NCI-H510A treated with DMSO at 0.1 percent for 48 hours (cell line): ENCODE measurements around the gene USP24.
"Not testable (repeated sequence)": the region's sequence is repeated elsewhere in the genome, so short reads cannot be mapped to it uniquely, and the experiment has no call there.

Source experiments
- DNase-seq: peaks from one replicate; lab custom pipeline; 2025; lab: John Stamatoyannopoulos, UW

USP24 gene

DNA sequence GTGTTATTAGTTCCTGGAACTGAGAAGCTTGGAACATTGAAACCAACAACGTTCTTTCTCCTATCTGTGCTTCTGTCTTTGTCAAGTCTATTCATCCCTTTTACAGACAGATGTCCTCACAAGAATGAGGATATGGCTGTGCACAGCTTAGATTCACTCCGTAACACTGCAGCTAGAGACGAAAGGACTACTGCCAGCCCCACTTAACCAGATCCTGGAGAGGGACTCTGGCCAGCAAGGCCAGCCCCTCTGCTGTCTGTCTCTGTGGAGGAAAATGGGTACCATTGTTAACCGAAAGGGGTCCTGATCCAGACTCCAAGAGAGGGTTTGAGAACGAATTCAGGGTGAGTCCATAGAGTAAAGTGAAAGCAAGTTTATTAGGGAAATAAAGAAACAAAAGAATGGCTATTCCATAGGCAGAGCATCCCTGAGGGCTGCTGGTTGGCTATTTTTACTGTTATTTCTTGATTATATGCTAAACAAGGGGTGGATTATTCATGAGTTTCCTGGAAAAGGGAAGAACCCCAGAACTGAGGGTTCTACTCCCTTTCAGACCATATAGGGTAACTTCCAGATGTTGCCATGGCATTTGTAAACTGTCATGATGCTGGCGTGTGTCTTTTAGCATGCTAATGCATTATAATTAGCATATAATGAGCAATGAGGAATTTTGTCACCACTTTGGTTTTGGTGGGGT is 17.4 kb upstream of the USP24 start:
- no peak for DNase-seq

DNA sequence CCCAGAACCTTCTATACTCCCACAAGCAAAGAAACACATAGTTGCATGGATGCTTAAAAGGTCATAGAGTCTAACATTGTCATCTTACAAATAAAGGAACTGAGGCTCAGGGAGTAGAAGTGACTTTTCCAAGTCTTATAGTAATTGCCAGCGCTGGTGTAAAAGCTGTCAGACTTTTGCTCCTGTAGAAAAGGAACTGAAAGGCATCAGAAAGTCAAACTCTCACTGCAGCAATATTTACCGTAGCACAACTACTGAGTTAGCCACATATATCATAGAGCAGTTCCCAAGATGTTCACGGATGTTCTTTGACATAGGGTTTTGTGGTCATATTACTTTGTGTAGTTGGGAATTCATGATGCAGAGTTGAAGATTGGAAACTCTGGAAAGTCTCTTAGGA is 16.6 kb upstream of the USP24 start:
- DNase-seq: no peak

DNA sequence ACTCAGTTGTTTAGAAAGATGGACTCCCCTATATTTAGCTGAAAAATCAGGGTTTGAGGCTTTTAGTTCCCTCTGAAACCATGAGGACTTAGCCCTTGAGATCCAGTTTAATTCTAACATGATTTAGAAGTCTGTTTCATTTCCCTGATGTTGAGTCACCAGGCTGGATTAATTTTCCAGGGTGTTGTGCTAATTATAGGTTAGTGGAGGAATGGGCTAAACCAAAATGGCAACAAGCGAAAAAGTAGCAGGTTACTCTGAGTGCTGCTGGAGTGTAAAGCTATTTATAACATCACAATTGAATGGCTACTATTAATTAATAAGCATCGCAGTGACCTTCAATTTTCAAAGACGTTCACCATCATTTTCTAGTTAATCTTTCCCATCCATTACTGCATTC is 15.5 kb upstream of the USP24 start:
- no peak for DNase-seq

DNA sequence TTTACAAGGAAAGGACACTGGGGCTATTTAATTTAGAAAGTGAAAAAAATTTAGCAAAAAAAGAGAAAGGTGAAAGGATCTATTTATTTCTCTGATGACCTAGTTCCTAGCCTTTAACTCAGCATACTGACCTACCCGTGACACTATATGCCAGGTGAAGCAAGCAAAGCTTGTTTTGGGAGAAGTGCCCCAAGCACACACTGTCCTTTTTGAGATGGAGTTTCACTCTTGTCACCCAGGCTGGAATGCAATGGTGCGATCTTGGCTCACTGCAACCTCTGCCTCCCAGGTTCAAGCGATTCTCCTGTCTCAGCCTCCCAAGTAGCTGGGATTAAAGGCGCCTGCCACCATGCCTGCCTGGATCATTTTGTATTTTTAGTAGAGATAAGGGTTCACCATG is 14.6 kb upstream of the USP24 start:
- not testable (repeated sequence) for DNase-seq

GRCh38 chr1:55225228-55225627 is 10.1 kb upstream of the USP24 start:
- DNase-seq: no peak

- no peak for DNase-seq
Measured at GRCh38 chr1:55224729-55225128, 9.6 kb upstream of the USP24 start.

DNA sequence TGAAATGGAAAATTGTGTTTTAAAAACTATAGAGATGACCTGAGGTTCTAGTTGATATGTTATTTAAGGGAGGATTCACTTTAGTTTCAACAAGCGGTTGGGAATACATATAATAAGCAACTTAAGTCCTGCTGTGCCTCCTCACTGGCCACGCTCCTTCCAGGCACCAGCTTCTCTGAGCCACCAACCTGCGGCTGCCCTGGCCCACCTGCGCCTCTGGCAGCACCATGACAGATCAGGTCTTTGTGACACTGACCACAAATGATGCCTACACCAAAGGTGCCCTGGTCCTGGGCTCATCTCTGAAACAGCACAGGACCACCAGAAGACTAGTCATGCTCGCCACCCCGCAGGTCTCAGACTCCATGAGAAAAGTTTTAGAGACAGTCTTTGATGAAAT is 7.0 kb upstream of the USP24 start:
- DNase-seq: no peak

DNA sequence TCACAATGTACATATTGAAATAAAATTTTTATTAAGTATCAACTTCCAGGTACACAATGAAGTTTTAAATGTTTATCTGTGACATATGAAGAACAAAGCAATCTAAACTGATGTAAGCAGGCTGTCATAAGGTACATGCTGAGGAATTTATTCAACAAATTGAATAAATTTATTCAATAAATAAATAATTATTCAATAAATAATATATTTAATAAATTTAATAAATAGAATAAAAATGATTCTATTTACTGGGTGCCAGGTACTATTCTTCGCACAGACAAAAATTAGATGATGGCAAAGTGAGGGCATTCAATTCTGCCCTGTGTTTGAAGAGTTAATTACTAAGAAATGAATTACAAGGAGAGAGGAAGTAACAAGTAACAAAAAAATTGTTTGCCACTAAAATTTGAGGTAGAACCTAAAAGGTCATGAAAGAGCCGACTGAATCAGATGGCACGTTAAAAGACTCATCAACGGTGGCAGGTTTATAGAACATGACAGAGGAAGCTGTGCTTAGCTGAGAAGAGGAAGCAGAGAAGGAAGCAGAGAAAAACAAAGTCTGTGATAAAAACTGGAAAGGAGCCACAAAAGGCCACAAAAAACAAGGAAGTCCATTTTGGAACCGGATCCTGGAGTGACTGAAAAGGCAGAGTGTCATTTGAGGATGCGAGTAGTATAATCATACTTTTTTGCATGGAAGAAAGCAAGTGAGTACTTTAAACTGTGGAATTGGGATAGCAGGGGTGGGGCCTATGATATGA is 2.2 kb upstream of the USP24 start:
- DNase-seq: no peak

GRCh38 chr1:55216096-55216495 is 932 bp upstream of the USP24 start:
- DNase-seq: no peak

DNA sequence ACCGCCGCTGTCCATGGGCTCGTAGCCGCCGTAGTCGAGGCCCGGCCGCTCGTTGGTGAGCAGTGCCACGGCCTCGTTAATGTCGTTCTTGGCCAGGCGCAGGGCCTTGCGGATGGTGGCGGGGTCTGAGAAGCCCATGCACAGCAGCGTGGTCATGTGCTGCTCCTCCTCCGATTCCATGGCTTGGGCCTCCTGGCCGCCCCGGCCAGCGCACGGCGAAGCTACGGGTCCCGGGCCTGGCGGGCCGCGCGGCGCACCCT is 300 bp downstream of the USP24 start:
- peak; percentile 55 for DNase-seq

DNA sequence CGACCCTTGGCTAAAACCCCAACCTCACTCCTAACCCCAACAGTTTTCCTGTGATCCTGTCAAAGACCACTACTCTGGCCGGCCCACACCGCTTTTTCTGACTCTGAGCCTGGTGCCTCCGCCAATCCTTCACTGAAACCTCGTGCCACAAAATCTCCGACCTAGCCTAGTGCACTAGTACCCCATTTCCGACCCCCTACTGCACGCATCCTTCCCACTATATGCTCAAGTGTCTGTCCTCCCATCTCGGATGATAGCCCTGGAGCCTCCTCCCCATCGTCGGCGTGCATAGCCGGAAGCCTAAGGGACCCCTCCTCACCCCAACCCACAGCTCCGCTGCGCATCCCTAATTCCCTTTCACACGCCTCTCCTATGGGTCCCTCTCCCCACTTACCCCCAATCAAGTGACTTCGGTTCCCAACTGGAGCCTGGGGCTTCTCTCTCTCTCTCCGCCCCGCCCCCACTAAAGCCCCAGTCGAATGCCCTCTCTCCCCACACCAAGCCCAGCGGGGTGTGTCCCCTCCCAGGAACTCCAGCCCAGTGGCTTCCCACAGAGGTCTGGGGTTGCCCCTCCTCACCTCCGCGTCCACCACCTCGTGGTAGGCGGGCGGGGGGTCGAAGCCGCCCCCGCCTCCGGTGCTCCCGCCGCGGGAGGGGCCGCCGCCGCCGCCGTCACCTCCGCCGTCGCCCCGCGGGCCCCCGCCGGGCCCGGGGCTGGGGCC is 791 bp downstream of the USP24 start:
- peak; percentile 32 for DNase-seq

- DNase-seq: no peak
Measured at GRCh38 chr1:55213885-55214211, 1.3 kb downstream of the USP24 start.

- DNase-seq: no peak
Measured at GRCh38 chr1:55213151-55213884, 1.8 kb downstream of the USP24 start.

DNA sequence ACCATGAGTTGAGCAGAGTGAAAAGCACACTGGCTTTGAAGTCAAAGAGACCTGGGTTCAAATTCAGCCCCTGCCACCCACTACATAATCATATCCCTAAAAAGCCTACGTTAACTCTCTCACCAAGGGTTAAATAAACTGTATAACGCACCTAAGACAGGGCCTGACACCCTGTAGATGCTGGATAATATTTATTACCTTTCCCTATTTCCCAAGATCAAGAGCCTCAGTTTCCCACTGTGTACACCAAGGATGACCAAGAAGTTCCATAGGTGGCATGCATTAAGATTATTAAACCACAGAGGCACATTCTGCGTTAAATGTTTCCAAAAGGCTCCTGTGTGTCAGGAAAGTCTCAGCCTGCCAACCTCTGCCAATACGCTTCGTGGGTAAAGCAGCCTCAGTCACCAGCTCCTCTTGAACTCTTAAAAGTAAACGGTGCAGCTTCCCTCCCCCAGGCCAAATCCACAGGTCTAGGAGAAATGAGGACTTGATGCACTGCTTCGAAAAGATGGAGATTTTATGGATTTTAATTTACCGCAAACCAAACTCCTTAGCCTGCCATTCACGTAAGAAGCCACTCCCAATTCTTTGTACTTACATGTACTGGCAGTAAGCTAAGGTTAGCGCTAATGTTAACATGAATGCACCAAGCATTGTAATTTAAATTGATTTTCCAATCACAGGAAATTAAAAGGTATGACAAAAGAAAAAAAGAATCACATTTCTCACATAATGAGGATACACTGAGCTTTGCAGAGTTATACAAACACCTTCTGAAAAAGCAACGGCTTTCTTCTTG is 2.6 kb downstream of the USP24 start:
- peak; percentile 35 for DNase-seq

DNA sequence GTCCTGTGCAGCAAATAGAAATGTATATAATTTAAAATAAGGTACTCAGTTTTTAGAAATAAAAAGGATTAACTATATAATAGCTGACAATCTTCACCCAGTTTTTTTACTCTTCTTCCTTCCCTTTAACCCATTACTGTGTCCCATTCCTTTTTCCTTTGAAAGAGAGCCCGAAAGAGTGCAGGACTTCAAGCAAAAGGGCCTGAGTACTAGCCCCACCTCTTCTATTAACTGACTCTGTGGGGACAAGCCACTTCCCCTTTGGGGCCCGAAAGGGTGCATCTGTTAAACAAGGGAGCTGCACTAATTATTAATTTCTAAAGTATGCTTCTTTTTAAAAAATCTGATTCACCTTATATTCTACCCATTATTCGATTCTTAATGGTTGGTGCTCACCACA is 3.3 kb downstream of the USP24 start:
- no peak for DNase-seq

- no peak for DNase-seq
Measured at GRCh38 chr1:55210990-55211801, 4.0 kb downstream of the USP24 start.

DNA sequence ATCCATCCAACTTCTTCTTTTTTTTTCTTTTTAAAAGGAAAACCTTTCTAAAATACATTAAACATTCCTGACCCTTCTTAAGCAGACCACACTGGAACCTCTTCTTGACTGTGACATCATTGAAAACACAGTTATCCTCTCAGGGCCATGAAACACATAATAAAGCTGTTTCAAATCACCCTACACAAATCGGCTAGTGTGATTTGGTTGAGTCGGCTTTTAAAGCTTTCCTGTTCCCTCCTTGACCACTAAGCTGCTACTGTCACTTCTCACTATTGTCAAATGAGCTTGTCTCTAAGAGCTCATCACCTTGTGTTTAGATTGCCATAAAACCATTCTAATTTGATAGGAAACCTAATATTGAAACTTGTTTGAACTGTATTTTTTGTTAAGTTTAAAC is 5.9 kb downstream of the USP24 start:
- DNase-seq: no peak

GRCh38 chr1:55206210-55206609 is 9.0 kb downstream of the USP24 start:
- DNase-seq: no peak

DNA sequence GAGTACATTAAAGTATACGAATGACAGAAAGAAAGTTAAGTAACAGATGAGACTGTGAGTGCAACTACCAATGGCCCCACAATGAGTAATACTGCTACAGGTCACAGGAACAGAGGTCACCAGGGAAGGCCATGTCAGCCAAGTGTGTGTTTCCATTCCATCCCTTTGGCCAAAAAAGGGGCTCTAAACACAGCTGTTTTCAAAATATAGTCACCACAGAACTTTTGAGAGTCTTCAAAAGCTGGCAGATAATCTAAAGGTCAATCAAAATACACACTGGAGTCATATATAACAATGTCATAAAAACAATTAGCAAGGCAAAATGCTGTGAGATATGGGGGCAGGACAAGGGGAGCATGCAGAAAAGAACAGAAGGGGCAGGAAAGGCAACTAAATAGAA is 10.2 kb downstream of the USP24 start:
- DNase-seq: no peak

- DNase-seq: no peak
Measured at GRCh38 chr1:55203064-55203463, 12.1 kb downstream of the USP24 start.

DNA sequence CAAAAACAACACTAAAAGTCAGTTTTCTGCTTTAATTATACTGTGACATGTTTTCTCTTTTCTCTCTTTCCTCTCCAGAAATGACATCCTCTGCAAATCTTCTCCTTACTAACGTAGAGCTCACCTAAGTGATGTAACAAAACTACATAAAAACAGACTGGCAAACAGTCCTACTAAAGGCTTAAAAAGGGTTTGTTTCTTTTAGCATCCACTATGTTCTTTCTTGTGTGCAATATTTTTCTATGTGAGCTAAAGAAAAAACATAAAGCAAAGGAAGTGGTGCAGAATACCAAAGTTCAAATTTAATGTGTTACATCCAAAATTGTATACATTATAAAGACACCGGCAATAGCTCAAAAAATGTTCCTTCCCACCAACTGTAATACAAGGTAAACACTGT is 14.5 kb downstream of the USP24 start:
- no peak for DNase-seq
